ENCODE measurements around the gene MMADHC.
"Not testable (repeated sequence)": the region's sequence is repeated elsewhere in the genome, so short reads cannot be mapped to it uniquely, and the experiment has no call there.

Gene MMADHC

DNA sequence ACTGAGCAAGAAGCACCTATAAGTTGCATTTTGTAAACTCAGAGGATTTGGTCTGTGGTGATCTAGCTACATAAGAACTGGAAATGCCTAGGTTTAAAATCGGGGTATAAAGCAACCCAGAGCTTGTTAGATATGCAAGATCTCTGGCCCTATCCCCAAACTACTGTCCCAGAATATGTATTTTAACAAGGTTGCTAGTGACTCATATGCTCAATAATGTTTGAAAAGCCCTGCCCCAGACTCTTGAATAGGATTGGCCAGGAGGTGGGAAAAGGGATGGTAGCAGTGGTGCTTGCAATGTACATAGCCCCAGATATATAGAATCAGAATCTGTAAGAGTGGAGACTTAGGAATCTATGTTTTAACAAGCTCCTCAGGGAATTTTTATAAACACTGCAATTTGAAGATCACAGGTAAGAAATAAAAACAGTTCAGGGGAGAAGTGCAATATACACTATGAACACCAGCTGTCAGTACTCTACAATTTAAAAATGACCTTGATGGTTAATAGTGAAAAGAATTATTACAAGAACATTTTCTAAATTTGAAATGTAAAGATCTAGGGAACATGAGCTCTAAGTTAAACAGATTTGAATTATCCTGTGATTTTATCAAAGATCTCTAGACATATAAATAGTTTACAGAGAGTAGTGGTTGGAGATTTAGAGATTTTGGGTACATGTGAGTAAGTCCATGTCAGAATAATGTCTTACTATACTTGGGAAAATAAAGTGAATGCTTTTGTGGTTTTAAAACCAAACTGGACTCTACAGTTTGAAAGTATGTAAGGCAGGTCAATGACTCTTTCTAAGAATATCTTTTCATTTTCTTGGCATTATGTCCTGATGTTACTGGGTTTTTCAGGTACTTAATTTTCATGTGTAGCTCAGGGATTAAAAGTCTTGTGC is 7.7 kb upstream of the MMADHC start:
- DNase-seq (ENCODE audit: low spot score) = no peak

DNA sequence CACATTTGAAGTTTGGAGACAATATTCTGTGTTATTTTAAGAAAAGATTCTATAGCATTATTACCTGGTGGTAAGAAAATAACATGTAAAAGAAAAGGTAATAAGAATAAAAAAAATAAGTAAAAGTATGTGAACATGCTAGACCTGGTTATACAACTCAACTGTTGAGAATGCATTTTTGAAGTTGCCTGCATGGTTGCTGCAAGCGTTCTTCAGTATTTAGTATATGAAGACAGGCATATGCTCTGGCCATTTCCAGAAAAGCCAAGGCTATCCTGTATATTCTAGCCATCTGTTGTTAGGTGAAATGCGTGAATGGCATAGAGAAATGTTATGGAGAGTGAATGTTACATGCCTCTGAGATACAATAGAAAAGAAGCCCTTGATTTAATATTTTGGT is 6.8 kb upstream of the MMADHC start:
- no peak for DNase-seq (ENCODE audit: low spot score)

DNA sequence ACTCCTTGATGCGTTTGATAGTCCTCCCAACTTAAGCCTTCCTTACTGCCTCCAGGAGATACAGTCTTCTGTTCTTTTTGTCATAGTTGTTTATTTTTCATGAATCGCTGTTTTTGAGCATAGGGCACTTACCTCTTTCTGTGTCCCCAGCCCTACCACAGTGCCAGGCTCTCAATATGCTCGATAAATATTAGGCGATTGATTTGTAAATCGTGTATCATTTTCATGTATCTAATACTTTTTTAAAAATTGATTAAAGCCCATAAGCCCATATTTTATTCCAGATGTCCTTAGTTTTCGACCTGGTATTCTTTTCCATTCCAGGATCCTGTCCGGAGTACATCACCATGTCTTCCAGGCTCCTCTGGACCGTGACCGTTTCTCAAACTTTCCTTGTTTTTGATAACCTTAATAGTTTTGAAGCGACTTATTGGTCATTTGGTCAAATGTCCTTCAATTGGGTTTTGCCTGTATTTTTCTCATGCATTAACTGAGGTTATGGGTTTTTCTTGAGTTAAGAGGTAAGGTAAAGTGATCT is 444 bp upstream of the MMADHC start:
- DNase-seq (ENCODE audit: low spot score) = no peak

DNA sequence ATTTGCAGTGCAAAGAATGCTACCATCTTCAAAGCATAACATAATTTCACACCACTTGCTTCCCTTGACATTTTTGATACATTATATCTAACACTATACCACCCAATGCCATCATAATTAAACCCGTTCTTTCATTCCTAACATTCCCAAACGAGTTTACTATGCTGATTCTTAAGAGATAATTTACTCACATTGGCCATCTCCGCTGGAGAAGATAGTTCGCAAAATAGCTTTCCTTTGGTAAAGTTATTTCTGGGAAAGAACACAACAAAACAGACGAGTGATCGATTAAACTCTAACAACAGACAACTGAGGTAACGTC is 716 bp downstream of the MMADHC start:
- DNase-seq (ENCODE audit: low spot score) = no peak

DNA sequence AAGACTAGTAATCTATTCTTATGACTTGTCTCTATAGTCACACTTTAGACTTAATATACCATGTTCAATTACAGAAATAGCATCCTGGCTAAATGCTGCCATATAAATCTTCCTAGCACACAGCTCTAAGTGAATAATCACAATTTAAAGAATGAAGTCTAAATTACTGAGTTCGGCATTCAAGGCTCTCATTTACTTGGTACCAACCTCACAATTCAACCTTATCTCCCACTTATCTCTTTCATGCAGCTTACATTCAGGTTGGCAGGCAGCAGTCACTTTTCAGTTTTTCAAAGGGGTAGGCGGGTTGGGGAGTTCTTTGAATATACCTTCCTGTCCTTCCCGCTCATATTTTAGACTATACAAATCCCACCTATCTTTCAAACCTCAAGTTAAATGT is 1.5 kb downstream of the MMADHC start:
- no peak for DNase-seq (ENCODE audit: low spot score)

DNA sequence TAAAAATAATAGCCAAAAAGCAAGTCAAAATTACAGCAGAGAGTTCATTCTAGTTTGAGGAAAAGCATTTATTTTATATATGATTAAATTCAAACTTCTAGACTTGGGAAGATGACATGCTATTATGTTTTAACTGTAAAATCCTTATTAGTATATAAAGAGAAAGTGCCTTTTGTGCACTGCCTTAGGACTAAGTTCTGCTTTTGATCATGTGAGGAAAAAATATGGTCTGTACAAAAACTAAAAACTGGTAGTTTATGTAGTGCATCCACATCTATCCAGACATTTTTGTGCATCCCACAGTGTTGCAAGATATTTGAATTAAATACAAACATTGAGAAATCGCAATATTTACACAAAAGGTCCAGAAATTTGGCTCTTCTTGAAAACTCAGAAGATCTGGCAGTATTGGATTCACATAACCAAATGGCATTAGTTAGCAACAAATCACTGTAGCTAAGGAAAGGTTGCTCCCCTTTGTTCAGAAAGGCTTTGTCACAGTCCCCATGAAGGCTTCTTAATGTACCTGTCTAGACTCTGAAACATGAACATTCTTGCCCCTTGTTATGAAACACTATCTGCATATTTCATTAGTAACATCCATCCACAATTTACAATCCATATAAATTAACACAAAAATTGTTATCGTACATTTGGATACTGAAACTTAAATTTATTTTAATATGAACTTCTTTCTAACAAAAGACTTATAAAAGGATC is 2.2 kb downstream of the MMADHC start:
- no peak for DNase-seq (ENCODE audit: low spot score)

DNA sequence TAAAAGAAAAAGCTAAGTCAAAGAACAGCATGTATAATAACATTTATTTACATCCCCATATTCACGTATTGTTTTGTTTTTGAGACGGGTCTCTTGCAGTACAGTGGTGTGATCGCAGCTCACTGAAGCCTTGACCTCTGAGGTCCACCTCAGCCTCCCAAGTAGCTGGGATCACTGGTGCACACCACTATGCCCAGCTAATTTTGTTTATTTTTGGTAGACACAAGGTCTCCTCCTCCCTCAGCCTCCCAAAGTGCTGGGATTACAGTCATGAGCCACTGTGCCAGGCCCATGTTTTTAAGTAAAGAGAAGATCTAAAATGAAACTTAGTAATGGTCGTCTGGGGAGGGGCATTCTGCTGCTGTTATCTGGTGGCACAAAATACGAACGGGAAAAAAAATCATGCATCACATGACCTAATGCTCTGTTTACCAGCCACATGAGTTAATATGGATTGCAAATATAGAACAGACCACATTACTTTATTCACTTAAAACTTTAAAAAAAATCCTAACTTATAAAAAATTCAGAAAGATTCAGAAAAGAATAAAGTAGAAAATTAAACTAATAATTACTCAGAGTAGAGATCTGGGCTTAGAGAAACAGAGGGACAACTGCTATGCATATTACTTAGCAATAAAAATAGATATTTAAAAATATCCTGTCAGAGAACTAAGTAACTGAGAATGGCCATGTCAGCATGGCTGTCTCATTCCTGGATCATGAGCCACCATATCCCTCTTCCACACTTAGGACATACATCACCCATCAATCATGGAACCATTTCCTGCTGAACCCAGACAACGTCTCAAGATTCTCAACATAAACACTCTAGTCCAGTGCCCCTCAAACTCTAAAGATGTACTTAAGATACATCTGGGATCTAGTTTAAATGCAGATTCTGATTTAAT is 7.3 kb downstream of the MMADHC start:
- no peak for DNase-seq (ENCODE audit: low spot score)

DNA sequence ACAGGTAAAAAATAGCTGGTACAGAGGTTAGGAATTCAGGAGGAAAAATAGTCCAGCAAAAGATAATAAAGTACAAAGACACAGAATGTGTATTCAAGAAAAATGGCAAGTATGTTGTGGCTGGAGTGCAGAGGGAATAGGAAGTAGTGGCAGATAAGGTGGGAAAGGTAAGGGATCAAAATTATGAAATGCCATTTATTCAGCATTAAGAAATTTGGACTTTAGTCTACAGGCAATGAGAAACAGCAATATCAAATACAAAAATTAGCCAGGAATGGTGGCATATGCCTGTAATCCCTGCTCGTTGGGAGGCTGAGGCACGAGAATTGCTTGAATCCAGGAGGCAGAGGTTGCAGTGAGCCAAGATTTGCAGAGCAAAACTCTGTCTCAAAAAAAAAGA is 10.3 kb downstream of the MMADHC start:
- no peak for DNase-seq (ENCODE audit: low spot score)

DNA sequence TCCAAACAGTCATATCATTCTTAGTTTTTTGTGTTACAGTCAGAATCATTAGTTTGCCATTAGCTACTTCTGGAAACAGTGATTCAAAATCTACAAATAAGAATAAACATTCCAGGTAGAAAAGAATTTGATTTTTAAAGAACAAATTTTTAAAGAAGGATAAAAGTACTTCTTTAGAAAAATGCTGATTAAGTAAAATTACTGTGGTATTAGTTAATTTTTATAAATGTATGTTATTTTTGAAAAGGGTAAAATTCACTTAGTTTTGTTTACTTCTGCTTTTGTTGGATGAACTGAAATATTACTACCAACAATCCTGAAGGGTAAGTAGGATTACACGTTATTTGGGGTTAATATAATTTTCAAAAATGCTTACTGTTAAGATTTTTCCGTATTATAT is 11.8 kb downstream of the MMADHC start:
- no peak for DNase-seq (ENCODE audit: low spot score)

DNA sequence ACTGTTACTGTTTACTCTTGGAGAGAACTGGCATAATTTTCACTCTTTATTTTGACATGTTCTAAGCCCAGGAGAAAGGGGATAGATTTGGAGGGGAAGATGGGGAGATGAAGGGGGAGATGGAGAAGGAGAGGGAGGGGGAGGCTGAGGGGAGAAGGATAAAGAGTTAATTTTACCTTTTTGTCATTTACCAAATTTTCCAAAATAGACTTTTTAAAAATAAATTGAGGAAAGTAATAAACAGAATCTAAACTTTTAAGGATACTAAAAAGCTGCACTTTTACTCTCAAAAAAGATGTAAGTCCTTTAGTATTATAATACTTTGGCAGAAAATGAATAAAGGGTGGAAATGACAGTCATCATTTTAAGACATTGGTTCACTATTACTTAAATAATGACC is 12.3 kb downstream of the MMADHC start:
- no peak for DNase-seq (ENCODE audit: low spot score)

DNA sequence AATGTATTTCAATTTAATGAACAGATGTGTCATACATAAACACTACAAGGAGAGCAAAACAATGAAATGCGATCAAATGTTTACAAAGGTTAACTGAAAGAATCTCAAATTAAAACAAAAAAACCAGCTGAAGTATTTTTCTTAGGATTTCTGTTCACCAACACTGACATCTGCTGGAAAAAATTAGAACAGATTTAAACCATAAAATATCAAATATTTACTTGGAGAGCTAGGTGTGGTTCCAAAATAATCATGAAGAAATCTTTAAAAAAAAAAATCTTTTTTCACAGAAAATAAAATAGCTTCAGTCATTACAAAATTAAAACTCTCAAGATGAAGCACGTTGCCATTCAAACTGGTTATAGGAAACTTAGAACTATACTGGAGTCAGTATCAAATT is 13.8 kb downstream of the MMADHC start:
- DNase-seq (ENCODE audit: low spot score) = peak; percentile 7

DNA sequence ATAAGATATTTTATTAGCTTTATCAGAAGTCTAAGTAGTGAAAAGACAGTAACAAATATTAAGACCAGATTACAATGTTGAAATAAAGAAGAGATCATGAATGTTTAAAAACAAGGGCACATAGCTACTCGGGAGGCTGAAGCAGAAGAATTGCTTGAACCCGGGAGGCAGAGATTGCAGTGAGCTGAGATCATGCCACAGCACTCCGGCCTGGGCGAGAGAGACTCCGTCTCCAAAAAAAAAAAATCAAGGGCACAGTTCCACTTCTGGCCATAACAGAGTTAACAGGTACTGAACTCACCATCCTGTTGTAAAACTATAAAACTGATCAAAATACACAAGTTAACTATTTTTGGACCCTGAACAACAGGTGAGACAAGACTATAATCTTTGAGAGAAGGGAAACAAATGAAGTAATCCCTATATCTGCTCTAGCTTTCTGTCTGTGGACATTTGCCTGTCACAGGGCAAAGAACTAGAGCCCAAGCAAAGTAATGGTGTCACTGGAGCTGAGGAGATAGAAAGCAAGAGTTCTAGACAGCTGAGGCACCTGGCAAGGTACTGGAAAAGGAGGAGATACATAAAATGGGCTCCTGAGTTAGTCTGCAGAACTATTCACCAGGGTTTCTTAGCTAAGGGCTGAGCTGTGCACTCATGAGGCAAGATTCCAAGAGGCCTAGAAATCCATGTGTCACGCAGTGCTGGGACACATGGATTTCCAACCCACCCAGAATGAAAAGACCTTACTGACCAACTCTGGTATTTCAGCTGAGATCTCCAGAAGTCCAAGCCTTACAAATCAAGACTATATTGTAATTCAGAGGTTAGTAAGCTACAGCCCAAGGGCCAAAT is 15.2 kb downstream of the MMADHC start:
- no peak for DNase-seq (ENCODE audit: low spot score)

DNA sequence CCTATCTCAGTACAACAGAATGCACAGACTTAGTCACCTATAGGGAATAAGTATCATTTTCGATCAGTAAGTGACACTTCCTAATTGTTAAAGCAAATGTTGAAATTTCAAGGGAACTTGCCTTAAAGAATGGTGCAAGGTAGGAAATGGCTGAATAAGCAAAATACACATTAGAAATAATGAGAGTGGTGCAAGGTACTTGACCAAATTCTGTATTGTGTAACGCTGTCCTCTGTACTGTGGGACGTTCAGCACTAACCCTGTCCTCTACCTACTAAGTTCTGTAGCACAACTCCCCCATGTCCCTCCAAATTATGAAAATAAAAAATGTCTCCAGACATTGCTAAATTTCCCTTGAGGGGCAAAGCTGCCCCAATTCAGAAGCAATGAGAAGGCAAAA is 19.4 kb downstream of the MMADHC start:
- no peak for DNase-seq (ENCODE audit: low spot score)

DNA sequence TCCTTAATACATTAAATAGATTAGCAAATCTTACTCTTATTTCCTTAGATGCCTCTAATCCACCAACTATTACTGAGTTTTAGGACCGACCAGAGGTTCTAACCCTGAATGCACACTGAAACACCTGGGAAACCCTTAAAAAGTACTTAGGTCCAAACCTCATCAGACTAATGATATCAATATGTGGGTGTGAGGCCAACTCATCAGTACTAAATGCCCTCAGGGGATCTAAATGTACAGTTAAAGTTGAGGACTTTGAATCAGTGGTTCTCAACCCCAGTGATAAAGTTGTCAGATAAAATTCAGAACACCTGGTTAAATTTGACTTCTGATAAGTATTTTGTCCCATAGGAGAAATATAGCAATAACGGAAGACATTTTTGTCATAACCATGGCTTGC is 20.9 kb downstream of the MMADHC start:
- DNase-seq (ENCODE audit: low spot score) = no peak

DNA sequence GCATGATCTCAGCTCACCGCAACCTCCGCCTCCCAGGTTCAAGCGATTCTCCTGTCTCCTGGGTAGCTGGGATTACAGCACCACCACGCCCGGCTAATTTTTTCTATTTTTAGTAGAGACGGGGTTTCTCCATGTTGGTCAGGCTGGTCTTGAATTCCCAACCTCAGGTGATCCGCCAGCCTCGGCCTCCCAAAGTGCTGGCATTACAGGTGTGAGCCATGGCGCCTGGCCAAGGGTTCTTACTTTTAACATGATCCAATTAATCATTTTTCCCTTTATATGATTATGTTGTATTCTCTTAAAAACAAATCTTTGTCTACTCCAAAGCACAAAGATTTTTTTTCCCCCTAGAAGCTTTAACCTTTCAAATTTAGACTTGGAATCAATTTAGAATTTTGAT is 21.9 kb downstream of the MMADHC start:
- not testable (repeated sequence) for DNase-seq (ENCODE audit: low spot score)

DNA sequence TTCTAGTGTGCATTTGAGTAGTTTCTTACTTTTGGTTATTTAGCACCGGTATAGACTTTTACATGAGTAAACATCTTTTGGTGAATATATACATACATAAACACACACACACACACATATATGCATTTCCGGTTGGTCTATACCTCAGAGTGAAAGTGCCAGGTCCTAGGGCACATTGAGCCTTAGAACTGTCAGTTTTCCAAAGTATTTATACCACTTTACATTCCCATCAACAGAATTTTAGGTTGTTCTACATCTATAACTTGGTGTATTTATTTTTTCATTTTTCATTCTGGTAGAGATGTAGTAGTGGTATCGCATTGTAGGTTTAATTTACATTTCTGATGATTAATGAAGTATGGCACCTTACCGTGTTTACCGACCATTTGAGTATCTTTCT is 22.6 kb downstream of the MMADHC start:
- DNase-seq (ENCODE audit: low spot score) = no peak

DNA sequence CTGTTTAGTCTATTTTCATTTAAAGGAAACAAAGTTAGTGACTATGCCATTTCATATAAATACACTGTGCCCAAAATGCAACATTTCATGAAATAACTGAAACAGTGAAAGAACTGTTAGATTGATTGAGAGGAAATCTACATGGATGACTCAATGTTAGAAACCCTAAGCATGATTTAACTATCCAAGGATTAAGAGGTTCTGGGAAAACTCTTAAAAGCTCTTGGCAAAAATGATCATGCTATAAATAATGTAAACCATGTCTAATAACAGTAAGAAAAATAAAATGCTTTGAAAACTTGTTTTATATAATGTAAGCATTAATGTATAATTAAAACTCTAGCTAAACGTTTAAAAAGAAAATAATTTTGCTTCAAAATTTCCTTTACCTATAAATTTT is 23.5 kb downstream of the MMADHC start:
- no peak for DNase-seq (ENCODE audit: low spot score)

DNA sequence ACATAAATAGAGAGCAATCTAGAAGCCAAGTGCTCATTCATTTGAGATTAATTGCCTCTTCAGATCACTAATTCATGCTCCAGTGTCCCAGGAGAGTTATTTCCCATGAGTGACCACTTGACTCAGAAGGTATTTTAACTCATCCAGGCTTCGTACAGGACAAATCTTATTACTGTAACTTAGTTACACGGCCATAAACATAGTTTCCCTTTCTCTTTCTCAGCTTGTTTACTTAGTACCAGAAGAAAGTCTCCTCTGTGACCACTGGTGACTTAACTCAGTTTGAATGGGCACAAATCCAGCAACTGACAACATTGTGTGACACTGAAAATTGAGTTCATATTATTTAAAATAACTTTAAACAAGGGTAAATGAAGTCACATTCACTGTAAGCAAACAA is 25.3 kb downstream of the MMADHC start:
- peak; percentile 32 for DNase-seq (ENCODE audit: low spot score)

DNA sequence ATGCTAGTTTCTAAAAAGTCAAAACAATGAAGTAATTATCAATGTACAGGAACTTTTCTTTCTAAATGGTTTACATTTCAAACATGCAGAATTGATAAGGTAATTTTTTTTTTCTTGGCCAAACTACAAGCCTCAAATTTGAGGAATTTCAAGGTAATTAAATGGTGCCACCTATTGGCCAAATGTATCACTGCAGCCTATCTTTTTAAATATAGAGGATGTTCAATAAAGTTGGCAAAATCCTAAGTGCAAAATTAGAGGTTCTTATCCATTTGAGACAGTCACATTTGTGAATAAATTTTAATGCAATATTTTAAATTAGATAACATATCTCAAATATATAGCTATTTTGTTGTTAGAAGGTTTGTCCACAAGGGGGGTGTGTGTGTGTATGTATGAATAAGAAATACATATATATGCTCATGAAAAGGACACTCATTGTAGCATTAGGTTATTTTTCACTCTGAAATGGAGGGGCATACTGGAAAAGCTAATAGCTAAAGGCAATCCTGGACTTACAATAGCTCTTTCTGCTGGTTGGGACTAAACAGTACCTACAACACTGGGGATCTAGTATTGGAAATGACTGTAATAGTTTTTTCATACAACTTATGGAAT is 26.2 kb downstream of the MMADHC start:
- peak; percentile 8 for DNase-seq (ENCODE audit: low spot score)

DNA sequence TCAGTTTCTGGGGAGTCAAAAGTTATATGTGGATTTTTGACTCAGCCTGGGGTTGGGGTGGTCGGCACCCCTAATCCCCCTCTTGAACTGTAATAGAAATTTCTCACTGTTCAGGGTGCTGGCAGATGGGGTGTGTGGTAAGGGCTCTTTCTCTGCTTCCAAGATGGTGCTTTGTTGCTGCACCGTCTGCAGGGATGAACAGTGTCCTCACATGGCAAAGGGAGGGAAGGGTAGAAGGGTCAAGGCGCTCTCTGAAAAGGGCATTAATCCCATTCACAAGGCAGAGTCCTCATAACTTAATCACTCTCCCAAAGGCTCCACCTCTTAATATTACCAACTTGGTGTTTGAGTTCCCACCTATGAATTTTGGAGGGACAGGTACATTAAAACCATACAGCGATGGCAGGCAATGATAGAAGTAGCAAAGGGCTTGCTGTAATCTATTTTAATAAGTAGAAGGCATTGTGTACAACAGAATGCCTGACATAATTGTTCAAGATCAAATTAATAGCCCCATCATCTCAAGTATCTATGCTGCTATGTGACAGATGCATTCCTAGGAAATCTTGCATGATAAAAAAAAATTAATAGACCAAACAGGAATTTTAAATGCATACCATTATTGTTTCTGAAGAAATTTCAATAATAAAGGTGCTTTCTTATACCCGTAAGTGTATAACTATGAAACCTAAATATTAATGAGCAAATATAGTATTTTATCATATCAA is 28.1 kb downstream of the MMADHC start:
- DNase-seq (ENCODE audit: low spot score) = no peak

Data from AG08396 (cell line).